GM18508 (cell line): ENCODE data around the gene SLC1A7.

ENCODE experiments used
- ATAC-seq: cut with Tn5 transposase; IDR thresholded peaks from one replicate; pipeline ENCODE4 v1.9.1; 2021; ENCODE audit warnings: moderate number of reproducible peaks; ENCODE audit not compliant: insufficient read depth, unreplicated experiment

Gene SLC1A7

DNA sequence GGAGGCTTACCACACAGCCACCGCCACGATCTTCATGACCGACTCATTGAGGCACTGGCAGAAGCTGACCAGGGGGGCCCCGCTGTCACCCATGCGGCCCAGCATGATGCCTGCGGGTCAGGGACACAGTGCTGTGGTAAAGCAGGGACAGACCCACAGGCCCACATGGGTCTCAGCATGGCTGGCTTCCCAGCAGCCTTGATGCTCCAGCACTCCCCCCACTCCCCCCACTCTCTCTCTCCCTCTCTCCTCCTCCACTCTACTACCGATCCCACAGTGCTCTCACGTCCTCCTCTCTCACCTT is 49.0 kb downstream of the SLC1A7 start:
- no peak for ATAC-seq

DNA sequence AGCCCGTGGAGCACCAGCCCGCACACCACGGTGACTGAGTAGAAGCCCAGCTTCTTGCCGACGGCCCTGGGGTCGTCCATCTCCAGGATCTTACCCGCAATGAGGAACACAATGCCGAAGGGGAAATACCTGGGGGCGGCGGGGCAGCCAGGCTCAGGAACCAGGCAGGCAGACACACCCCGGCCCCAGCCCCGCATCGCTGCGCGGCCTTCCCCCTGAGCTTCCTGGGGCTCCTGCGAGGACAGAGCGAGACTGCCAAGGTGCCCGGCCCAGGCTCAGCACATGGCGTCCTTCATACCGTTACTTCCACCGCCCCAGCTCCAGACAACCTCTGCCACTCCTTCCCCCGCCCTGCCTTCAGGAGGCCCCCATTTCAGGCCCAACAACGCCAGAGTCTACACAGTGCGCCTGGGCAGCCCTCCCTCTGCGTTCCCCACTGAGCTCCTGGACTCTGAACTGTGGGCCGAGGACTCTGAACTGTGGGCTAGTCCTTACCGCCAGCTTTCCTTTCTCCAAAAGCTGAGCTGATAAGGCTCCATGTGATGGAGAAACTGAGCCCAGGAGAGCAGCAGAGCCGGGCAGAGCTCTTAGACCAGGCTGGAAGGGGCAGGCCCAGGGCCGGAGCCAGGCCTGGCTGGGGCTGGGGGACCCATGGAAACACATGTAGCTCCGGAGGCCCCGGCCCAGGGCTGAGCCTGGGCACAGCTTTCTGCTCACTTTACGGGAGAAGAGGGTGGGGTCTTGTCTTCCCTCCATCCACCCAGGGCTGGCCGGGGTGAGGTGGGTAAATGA is 49.6 kb downstream of the SLC1A7 start:
- ATAC-seq: no peak

DNA sequence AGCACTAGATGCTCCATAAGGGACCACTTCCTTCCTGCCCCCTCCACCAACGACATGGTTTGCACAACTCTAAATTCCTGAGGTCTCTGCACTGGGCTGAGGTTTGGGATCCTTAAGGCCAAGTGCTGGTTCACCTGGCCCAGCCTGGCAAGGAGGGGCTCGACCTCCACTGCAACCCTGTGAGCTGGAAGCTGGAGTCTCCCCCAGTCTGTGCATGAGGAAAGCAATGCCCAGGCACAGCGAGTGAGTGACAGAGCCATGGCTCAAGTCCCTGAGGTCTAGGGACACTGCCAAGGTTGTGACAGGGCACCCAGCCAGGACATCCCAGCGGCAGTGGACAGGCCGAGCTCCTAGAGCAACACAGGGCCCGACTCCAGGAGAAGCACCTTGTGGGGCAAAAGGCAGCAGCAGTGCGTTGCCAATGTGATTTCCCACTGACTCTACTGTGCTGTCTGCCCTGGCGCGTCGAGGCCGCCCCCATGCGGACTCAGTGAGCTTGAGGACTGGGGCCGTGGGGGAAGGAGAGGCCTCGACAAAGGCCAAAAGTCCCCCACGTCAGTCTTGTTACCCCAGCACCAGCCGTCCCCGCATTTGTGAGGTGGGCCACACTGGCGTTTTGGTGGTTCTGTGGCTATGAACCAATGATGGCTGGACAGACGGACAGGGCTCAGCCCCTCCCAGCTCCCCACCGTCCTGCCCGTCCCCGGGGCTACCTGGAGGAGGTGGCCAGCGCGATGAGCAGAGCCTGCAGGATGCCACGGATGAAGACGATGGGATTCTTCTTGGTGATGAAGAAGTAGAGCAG is 50.4 kb downstream of the SLC1A7 start:
- no peak for ATAC-seq

DNA sequence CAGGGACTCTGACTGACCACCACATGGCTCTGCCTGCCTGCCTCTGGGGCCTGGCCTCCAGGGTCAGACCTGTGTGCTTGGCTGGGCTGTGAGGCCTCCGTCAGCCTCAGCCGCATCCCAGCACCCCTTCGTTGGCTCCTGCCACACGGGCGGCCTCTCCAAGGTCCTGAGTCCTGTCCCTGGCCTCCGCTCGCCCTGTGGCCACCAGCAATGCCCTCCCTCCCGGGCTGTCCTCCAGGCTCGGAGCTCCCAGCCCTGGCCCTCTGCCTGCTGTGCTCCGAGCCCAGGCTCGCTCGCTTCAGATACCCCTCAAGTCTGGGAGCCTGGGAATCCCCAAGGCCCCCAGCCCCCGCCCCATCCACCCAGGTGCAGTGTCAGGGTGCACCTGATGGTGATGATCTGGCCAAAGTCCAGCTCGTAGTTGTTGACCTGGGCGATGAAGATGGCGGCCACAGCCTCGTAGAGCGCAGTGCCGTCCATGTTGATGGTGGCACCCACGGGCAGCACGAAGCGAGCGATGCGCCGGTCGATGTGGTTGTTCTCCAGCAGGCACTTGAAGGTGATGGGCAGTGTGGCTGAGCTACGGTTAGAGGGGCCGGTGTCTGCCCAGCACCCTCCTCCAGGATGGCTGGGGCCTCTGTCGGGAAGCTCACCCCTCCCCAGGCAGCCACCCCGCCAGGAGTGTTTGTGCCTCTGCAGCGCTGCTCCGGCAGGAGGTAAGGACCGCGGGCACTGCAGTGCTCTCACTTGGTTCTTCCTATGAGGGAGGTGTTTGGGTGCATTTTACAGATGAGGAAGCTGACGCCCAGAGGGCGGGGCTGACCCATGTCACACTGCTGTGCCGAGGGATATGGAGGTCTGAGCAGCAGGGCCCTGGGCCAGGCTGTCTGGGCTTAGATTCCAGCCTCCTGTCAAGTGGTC is 52.0 kb downstream of the SLC1A7 start:
- ATAC-seq: no peak

DNA sequence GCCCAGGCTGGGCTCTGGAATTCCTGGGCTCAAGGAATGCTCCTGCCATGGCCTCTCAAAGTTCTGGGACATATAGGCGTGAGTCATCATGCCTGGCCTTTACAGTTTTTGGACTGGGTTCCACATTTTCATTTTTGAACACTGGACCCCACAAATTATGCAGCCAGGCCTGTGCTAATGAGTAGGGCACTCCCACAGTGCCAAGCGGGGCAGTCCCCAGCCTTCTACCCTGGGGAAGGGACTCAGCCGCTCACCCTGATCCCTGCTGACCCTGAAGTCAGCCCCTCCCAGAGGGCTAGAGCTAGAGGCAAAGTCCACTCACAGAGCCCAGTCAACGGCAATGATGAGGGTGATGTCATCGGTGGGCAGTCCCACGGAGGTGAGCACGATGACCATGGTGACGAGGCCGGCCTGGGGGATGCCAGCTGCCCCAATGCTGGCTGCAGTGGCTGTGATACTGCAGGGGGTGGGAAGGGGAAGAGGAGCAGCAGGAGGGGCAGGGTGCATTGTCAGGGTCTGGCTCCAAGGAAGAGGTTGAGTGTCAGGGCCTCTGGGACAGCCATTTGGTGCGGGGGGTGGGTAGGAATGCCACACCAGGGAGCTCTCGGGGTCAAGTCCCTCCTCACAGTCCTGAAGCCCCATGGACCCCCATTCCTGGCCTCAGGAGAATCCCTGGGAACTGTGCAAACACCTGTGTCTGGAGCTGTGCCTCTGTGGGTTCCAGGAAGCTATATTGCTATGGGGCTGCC is 52.8 kb downstream of the SLC1A7 start:
- no peak for ATAC-seq

DNA sequence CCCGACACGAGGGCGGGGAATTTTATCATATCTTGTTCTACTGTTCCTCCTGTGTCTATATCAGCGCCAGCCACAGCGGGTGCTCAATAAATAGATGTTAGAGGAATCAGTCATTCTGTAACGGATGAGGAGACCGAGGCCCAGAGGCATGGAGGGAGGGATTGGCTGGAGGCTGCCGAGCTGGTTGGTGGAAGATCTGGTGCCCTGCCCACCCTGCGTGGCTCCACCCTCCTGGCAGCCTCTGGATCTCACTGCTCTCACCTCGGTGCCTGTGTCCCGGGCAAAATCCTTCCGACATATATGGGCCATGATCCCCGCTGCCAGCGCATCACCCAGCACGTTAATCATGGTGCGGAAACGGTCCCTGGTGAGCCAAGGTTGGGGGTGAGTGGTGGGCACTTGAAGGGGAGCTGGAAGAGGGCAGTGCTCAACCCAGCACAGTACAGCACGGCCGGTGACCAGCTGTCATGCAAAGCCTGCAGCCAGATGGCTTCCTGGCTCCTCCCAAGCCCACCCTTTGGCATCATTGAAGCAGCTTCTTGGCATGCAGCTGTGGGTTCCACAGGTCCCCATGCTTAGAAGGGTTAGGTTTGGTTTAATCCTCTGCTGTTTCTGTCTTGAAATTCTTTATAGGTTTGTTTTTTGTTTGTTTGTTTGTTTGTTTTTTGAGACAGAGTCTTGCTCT is 53.7 kb downstream of the SLC1A7 start:
- no peak for ATAC-seq

DNA sequence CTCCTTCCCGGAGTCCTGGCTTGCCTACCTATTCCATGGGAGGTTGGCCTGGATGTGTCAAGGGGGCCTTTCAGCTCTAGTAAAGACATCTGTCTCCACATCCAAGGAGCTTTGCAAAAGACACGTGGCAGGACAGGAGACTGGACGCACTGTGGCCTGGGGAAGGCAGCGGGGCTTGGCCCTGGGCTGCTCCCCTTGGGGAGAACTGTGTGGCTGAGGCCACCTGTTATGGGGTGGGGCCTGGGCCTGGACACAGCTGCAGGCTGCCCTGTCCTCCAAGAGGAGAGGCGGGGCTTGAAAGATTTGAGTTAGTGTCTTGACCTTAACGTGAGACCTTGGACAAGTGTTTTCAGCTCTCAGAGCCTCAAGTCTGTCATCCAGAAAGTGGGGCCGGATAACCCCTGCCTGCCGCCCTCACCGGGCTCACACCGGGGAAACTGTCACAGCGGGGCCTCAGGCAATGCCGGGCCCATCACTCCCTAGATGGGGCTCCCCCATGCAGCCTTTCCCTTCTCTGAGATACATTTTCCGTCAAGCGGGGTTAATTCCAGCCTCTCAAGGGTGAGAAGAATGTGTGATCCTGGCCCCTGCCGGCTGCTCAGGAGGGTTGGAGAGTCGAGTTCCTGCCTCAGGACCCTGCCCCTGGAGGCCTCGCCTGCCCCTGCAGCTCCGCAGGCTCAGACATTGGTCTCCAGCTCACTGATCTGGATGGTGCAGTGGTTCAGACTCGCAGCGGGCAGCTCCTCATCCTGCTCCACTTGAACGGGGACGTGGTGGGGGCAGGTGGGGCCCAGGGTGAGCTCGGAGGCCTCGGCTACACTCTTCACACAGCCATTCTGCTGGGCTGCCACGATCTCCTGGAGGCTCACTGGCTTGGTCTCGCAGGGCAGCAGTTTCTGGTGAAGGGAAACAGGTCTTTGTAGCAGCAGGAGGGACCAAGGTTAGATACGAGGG is 54.8 kb downstream of the SLC1A7 start:
- ATAC-seq: no peak

DNA sequence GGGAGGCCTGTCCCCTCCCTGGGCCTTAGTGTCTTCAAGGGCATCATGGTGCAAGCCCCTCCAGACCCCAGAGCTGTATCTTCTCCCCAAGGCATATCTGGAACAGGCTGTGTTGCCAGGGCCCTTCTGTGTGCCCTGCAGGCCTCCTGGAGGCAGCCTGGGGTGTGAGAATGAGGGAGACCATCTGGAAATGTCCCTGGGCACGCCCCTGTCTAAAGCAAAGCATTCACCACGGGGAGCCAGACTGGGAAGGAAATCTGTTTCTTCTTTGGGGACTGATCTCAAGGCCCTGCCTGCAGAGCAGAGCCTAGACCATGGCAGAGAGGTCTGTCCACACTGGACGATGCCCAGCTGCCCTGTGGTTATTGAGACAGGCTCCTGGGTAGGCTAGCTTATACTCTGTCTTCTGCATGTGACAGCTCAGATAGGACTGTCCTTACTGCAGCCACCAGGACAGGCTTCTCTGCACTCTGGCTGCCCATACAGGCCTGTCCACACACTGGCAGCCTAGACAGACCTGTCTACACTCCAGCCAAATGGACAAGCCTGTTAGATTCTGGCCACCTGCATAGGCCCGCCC is 55.9 kb downstream of the SLC1A7 start:
- no peak for ATAC-seq

DNA sequence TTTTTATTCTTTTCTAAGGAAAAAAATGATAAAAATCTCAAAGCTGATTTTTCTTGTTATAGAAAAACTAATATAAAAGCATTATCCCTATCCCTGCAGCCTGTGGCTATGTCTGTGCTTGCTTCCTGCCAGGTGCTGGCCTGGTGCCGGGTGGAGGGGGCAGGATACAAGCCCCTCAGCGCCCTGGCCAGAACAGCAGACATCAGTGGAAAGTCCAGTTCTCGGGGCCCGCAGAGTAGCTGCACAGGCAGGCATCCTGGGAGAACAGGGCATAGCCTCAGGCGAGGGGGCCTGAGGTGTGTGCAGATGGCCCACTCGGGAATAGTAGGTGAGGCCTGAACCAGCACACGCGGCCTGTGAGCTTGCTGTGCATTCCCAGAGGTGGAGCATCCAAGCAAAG is 57.0 kb downstream of the SLC1A7 start:
- ATAC-seq: no peak

DNA sequence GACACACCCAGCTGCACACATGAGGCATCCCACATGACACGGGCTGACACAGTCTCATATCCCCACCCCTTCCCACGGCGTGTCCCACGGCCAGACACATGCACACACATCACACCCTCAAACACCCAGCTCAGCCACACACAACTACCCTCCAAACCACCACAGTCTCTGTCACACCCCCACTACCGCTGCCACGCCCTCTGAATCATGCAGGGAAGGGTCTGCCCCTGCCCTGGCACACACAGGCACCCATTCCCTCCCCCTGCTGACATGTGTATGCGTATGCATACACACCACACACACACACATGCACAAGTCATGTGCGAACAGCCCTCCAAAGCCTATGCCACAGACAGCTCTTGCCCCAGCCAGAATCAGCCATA is 57.9 kb downstream of the SLC1A7 start:
- no peak for ATAC-seq

DNA sequence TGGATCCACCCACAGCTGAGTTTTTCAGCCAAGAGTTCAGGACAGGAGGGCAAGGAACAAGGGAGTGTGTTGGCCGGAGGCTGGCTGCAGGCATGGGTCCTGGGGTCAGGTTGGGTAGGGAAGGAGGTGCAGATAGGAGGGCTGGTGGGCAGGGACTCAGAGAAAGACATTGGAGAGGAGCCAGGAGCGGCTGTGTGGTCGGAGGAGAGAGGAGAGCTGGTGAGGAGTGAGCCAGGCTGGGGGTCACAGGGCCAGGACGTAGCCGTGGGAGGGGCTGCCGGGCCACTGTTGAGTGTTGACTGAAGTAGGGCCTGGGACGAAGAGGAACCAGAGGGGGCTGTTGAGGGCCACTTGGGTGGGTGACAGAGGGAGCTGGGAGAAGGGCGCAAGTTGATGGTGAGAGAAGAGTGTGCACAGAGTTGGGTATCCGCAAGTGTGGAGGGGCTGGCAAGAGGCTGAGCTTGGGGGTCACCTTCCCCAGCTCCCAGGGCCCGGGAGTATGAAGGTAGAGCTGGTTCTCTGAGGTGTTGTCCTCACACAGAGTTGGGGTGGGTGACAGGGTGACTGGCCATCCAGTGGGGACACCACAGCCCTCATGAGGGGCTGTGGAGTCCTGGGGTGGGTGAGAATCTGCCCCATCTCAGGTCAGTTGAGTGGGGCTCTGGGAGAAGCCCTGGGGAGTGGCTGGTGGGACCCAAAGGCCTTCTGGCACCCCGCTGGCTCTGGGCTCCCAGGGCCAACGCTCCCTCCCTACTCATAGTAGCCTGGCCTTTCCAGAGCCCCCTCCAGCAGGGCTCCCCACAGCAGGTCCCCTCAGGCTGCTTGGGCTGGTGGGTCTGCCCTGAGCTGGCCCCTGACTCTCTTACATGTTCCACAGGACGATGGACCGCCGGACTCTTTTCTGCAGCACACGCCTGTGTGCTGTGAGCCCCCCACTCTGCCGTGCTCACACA is 58.5 kb downstream of the SLC1A7 start:
- ATAC-seq: no peak

DNA sequence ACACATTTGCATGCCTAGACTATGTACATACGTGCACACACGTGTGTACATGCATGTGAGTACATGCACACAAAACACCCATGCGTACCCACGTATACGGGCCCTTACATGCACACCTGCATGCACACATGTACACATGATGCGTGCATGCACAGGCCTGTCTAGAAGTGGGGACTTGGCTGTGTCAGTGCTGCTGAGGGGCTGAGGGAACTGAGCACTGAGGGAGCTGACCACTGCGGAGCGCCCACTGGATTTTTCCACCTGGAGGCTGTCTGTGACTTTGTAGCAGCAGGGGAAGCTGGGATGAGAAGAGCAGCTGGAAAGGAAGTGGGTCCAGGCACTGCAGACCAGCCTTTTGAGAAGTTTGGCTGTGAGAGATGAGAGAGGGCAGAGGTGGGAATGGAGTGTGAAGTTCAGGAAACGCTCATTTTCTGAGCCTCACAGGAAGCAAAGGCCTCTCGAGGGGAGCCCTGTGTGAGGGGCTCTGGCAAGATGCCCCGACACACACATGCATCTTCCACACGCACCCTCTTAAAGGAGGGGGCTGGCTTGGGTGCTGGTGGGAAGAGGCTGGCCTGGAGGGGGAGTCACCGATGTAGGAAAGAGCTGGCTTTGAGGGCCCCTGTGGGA is 59.5 kb downstream of the SLC1A7 start:
- no peak for ATAC-seq

DNA sequence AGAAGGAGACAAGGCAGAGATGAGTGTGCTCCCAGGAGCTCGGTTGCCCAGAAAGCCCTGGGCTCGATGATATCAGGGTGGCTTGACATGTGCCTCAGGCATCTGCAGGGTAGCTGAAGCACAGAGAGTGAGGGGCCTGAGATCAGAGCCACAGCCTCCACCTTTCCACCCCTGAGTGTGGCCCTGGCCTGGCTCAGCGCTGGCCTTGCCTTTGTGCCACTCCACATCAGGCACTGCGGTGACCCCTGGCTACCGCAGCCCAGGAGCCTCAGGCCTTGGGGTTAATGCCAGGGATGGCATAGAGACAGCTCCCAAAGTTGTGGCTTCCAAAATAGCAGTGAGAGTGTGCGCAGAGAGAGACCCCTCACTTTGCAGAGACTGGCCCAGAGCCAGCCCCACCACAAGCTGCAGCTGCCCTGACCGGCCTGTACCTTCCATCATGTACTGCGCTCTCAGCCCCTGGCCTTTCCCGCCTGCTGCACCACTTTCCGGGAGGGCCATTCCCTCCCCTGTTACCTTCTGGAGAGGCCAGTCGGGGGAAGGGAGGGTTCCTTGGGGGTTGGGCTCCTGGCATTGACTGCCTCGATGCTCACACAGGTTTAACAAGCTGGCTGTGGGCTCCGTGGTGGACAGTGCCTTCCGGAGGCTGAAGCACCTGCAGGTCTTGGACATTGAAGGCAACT is 60.9 kb downstream of the SLC1A7 start:
- ATAC-seq: no peak

DNA sequence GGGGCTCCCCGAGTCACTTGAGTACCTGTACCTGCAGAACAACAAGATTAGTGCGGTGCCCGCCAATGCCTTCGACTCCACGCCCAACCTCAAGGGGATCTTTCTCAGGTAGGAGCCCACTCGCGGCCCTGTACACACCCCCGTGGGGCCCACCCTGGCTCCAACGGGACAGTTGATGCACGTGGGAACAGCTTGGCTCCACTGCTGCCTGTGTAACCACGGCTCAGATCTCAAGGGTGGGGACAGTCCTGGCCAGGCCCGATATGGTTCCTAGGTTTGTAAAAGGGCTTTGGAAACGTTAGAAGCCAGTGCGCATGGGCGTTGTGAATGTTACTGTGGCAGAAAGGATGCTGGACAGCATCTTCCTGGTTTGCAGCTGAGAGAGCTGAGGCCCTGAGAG is 61.7 kb downstream of the SLC1A7 start:
- no peak for ATAC-seq

DNA sequence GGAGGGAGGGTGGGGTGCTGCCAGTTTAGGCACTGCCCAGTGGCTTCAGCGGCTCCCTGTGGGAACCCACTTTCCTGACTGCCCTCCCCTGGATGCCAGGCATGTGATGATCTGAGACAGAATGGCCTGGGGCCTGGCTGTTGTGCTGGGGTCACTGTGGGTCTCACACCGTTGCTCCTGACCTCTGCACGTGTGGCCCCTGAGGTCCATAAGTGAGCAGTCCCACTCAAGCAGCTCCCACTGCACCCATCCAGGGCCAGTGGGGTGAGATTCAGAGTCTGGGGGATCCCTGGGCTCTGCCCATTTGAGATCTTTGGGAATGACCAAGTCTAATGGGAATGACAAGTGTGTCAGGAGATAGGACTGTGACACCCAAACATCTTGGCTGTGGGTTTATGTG is 62.4 kb downstream of the SLC1A7 start:
- ATAC-seq: no peak

DNA sequence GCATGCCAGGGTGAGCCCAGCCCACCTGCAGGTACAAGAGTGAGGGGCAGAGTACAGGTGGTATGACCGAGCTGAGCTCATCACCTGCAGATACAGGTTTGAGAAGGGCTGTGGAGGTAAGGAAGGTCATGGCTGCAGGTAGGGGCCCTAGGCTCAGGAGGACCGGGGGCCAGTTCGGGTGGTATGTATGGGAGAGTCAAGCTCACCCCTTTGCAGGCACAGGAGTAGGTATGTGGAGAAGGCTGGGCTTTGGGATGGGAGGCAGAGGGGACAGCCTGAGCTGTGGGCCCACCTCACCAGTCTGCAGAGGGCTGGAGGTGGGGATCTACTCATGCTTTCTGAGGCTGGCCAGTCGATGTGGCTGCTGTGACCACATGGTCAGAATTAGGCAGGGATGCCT is 63.2 kb downstream of the SLC1A7 start:
- ATAC-seq: no peak
